GM12878 (cell line): ENCODE data around the gene OLFML2B. TPM values are rescaled to one million over a fixed set of nuclear protein-coding genes. Genes with fewer than 3 reads are reported as not detected.

Experiments used
- ATAC-seq: fragments of 200-7000 bp; cut with Tn5 transposase; 3 replicates; pipeline ENCODE4 v1.9.1; 2020; ENCODE audit warnings: mild to moderate bottlenecking, moderate library complexity
- BruUV-seq: library from RNA; stranded (reverse); fragments of 400-500 nt; replicated peaks from 2 replicates; lab custom pipeline; 2021; lab: Mats Ljungman, UMichigan
- CTCF ChIA-PET: fragments of 300-600 bp; sonication (Branson Sonifier 250); formaldehyde crosslinking; extraction: SDS; loops from one replicate; lab custom pipeline; 2021; ENCODE audit warnings: inconsistent platforms; lab: Yijun Ruan, JAX
- POLR2A ChIA-PET: fragments of 350-600 bp; formaldehyde crosslinking; extraction: SDS; loops from one replicate; lab custom pipeline; 2021; ENCODE audit warnings: inconsistent platforms; lab: Charles Lee
- RAD21 ChIA-PET: fragments of 300-600 bp; sonication (Branson Sonifier 250); formaldehyde crosslinking; loops from one replicate; lab custom pipeline; 2023; ENCODE audit warnings: antibody characterized with exemption; ENCODE audit not compliant: unreplicated experiment; lab: Charles Lee
- SMC1A ChIA-PET: fragments of 300-600 bp; sonication (Branson Sonifier 250); formaldehyde crosslinking; loops from one replicate; lab custom pipeline; 2023; ENCODE audit not compliant: unreplicated experiment, uncharacterized antibody; lab: Charles Lee
- DNase-seq: peaks from one replicate; pipeline ENCODE4 v3.0.0-alpha.2; 2011; ENCODE audit warnings: low read depth, low spot score
- FAIRE-seq: peaks from 3 replicates; lab custom pipeline; 2011; peaks lifted over from hg19 to GRCh38; lab: Jason Lieb, UNC
- H2AFZ ChIP-seq: 2 replicates; pipeline ENCODE4 v1.6.0; 2011; ENCODE audit warnings: low read depth, low read length, control low read depth; ENCODE audit not compliant: control insufficient read depth
- H3K27ac ChIP-seq: 2 replicates; pipeline ENCODE4 v1.5.1; 2011; ENCODE audit warnings: control low read depth; ENCODE audit not compliant: control insufficient read depth, insufficient read depth
- H3K27me3 ChIP-seq, 2 experiments: replicated peaks in 1 of 2; 2 replicates each; pipeline versions ENCODE4 v1.6.0 to v1.6.1; 2011; ENCODE audit warnings: low read length in 1 of 2; ENCODE audit not compliant: control insufficient read depth in 2 of 2, insufficient read depth in 2 of 2
- H3K36me3 ChIP-seq, 2 experiments: 2 replicates each; pipeline ENCODE4 v1.5.1; 2011; ENCODE audit warnings: low read length in 1 of 2; ENCODE audit not compliant: control insufficient read depth in 2 of 2, insufficient read depth in 2 of 2
- H3K4me1 ChIP-seq: 2 replicates; pipeline ENCODE4 v1.6.1; 2011; ENCODE audit warnings: mild to moderate bottlenecking, low read length, moderate library complexity, mixed read lengths; ENCODE audit not compliant: control insufficient read depth, insufficient read depth
- H3K4me2 ChIP-seq: 2 replicates; pipeline ENCODE4 v1.6.0; 2011; ENCODE audit warnings: control low read depth; ENCODE audit not compliant: control insufficient read depth, insufficient read depth
- H3K4me3 ChIP-seq: fragments of 200-600 bp; sonication (generic); 2 replicates; pipeline ENCODE4 v1.5.1; 2016
- H3K79me2 ChIP-seq: 2 replicates; pipeline ENCODE4 v1.6.0; 2011; ENCODE audit warnings: low read length; ENCODE audit not compliant: control insufficient read depth, insufficient read depth
- H3K9ac ChIP-seq: 2 replicates; pipeline ENCODE4 v1.8.0; 2011; ENCODE audit warnings: low read length, control low read depth, mixed read lengths; ENCODE audit not compliant: control insufficient read depth, insufficient read depth
- H3K9me3 ChIP-seq: replicated peaks from 3 replicates; pipeline ENCODE4 v1.5.1; 2011; ENCODE audit warnings: mild to moderate bottlenecking, low read length; ENCODE audit not compliant: control insufficient read depth, insufficient read depth
- H4K20me1 ChIP-seq: 2 replicates; pipeline ENCODE4 v1.6.0; 2011; ENCODE audit not compliant: control insufficient read depth, insufficient read depth
- E2F4 ChIP-seq: IDR thresholded peaks from 2 replicates; pipeline ENCODE4 v1.6.1; 2012; ENCODE audit warnings: low read depth, low read length, improper control_type of control experiment
- PKNOX1 ChIP-seq: fragments of 450-650 bp; IDR thresholded peaks from 2 replicates; pipeline ENCODE4 v1.6.1; 2016; ENCODE audit warnings: mild to moderate bottlenecking
- SUZ12 ChIP-seq: fragments of 200-600 bp; sonication (generic); IDR thresholded peaks from one replicate; pipeline ENCODE4 v1.6.1; 2018; ENCODE audit warnings: antibody characterized with exemption, mild to moderate bottlenecking; ENCODE audit not compliant: unreplicated experiment
- WGBS: methylation state at CpG from one replicate; pipeline ENCODE4 v1.1.6; 2016; ENCODE audit warnings: low lambda C conversion rate; ENCODE audit not compliant: insufficient replicate concordance, insufficient coverage; ENCODE audit errors: missing lambda C conversion rate; 5-methylcytosine and 5-hydroxymethylcytosine counted together
- in situ Hi-C: fragments of 300-500 bp; cut with MboI; formaldehyde crosslinking; loops from 9 replicates; pipeline ENCODE4 v1.14.3; 2018; ENCODE audit warnings: mixed read lengths
- intact Hi-C: fragments of 100-400 bp; cut with micrococcal nuclease; formaldehyde crosslinking; loops from one replicate; pipeline ENCODE4 v1.14.2; 2022; ENCODE audit not compliant: unreplicated experiment
- polyA plus RNA-seq, 11 experiments: library from polyadenylated mRNA; depleted of rRNA in 4 of 11; unstranded in 6 of 11; stranded (reverse) in 5 of 11; fragments of >200 nt; fragmentation: Nextera tagmentation in 4 of 11; fragmentation: Illumina TruSeq in 1 of 11; extraction: Ambion mirVana in 4 of 11; extraction: Trizol in 1 of 11; gene quantifications; 1 replicate in 1 of 11; 2 replicates in 10 of 11; pipeline versions ENCODE4 v1.2.1 to v1.2.3, GENCODE V29; 2011 to 2016; ENCODE audit warnings: inconsistent platforms in 2 of 11, missing spikeins in 2 of 11, low read depth in 1 of 11
- total RNA-seq, 4 experiments: library from RNA; depleted of rRNA in 3 of 4; stranded (reverse); fragments of >200 nt in 3 of 4; fragmentation: Illumina TruSeq in 1 of 4; extraction: Trizol in 1 of 4; gene quantifications; 2 replicates each; pipeline versions ENCODE4 v1.2.1 to v1.2.3, GENCODE V29; 2013 to 2021

OLFML2B gene
- total and polyA plus RNA-seq, 10 of the 15 experiments (the other 5 are each of a cell fraction or from before 2014, with no cell fraction given): not detected

GRCh38 chr1:162056579-162056978, 32.9 kb upstream of the OLFML2B start:
- Histone ChIP-seq H3K4me2 (no peak overlapping the region), H4K20me1 (no peaks in the 10 kb centered on the region), H3K36me3 (no peaks in the 10 kb centered on the region), H3K9ac (no peak overlapping the region), H2AFZ (no peak overlapping the region), H3K4me3 (no peak overlapping the region), H3K79me2 (no peaks in the 10 kb centered on the region), H3K4me1 (no peaks in the 10 kb centered on the region), H3K27ac (no peak overlapping the region), H3K9me3 (no peaks in the 10 kb centered on the region), H3K27me3 (peaks cover 0 to 2% of the 10 kb centered on the region in 2 experiments; a peak in 3 of 4 replicates)
- no peak for ATAC-seq
- no peak for DNase-seq
- intact Hi-C loops: loop anchor here (1.0 kb wide), 2 partner anchors 220 to 336 kb away; no protein-coding TSS in a partner anchor
- in situ Hi-C loops: loop anchor here (5.0 kb wide), 2 partner anchors 221 to 336 kb away; no protein-coding TSS in a partner anchor
- SMC1A ChIA-PET: interaction anchor here (0.6 to 1.4 kb wide), 10 partner anchors 9 to 334 kb away, joined by 3 to 5 read pairs (median 4); no protein-coding TSS in a partner anchor
- POLR2A ChIA-PET: no interaction called here
- no peak for FAIRE-seq
- BruUV-seq: no TSS peak
- TF ChIP-seq E2F4 (no peak), SUZ12 (no peak), PKNOX1 (no peak)
- RAD21 ChIA-PET: interaction anchor here (1.0 to 1.6 kb wide), 5 partner anchors 90 to 744 kb away, joined by 4 to 6 read pairs (median 5); no protein-coding TSS in a partner anchor
- 81% methylated on average over 3 of the region's 3 CpGs for WGBS
- CTCF ChIA-PET: interaction anchor here (0.6 to 2.1 kb wide), 29 partner anchors 9 to 1119 kb away, joined by 3 to 16 read pairs (median 3); no protein-coding TSS in a partner anchor
